H9 (cell line): ENCODE data around the gene SLC4A9. TPM values are rescaled to one million over a fixed set of nuclear protein-coding genes. Genes with fewer than 3 reads are reported as not detected.

Experiments
- DNase-seq: peaks from one replicate; pipeline ENCODE4 v3.0.0-alpha.2; 2017
- H2AFZ ChIP-seq: one replicate; pipeline ENCODE4 v1.6.1; 2013; ENCODE audit warnings: mild to moderate bottlenecking, low read length, control low read depth, moderate library complexity
- H2AK5ac ChIP-seq: 2 replicates; pipeline ENCODE4 v1.6.1; 2013; ENCODE audit warnings: low read length, control low read depth, mixed read lengths; ENCODE audit not compliant: insufficient read length
- H2BK120ac ChIP-seq: one replicate; pipeline ENCODE4 v1.6.1; 2013; ENCODE audit warnings: low read depth, mild to moderate bottlenecking, low read length, control low read depth, inconsistent platforms; ENCODE audit not compliant: poor library complexity, severe bottlenecking
- H2BK12ac ChIP-seq: 2 replicates; pipeline ENCODE4 v1.6.1; 2013; ENCODE audit warnings: low read length, control low read depth, mixed read lengths, low read depth; ENCODE audit not compliant: insufficient read length
- H2BK15ac ChIP-seq: 2 replicates; pipeline ENCODE4 v1.6.1; 2013; ENCODE audit warnings: low read depth, low read length, control low read depth
- H2BK20ac ChIP-seq: one replicate; pipeline ENCODE4 v1.6.1; 2013; ENCODE audit warnings: low read depth, mild to moderate bottlenecking, low read length, control low read depth, inconsistent platforms; ENCODE audit not compliant: poor library complexity, severe bottlenecking
- H2BK5ac ChIP-seq: 2 replicates; pipeline ENCODE4 v1.6.1; 2013; ENCODE audit warnings: low read length, control low read depth, mixed read lengths; ENCODE audit not compliant: insufficient read length
- H3K14ac ChIP-seq: 2 replicates; pipeline ENCODE4 v1.6.1; 2013; ENCODE audit warnings: low read length, control low read depth; ENCODE audit not compliant: insufficient read depth
- H3K18ac ChIP-seq: 2 replicates; pipeline ENCODE4 v1.6.1; 2013; ENCODE audit warnings: low read depth, mild to moderate bottlenecking, mixed read lengths, low read length, control low read depth; ENCODE audit not compliant: insufficient read length
- H3K23ac ChIP-seq: 2 replicates; pipeline ENCODE4 v1.6.1; 2013; ENCODE audit warnings: low read length, control low read depth, mixed read lengths, low read depth; ENCODE audit not compliant: insufficient read length
- H3K23me2 ChIP-seq: 2 replicates; pipeline ENCODE4 v1.6.1; 2013; ENCODE audit warnings: low read depth, mild to moderate bottlenecking, mixed read lengths, low read length, control low read depth; ENCODE audit not compliant: insufficient read length, poor library complexity, severe bottlenecking
- H3K27ac ChIP-seq: 2 replicates; pipeline ENCODE4 v1.5.1; 2013; ENCODE audit warnings: low read length, control low read depth, mixed read lengths, low read depth; ENCODE audit not compliant: insufficient read length
- H3K27me3 ChIP-seq: 2 replicates; pipeline ENCODE4 v1.6.1; 2013; ENCODE audit warnings: low read length, control low read depth, inconsistent platforms; ENCODE audit not compliant: insufficient read depth
- H3K4ac ChIP-seq: 2 replicates; pipeline ENCODE4 v1.6.1; 2013; ENCODE audit warnings: low read depth, mild to moderate bottlenecking, control low read depth, inconsistent platforms, low read length, moderate library complexity
- H3K4me1 ChIP-seq: 2 replicates; pipeline ENCODE4 v1.6.1; 2013; ENCODE audit warnings: low read length, control low read depth, inconsistent platforms; ENCODE audit not compliant: insufficient read depth
- H3K4me2 ChIP-seq: 2 replicates; pipeline ENCODE4 v1.6.1; 2013; ENCODE audit warnings: low read length, control low read depth, mixed read lengths; ENCODE audit not compliant: insufficient read length, insufficient read depth
- H3K56ac ChIP-seq: 2 replicates; pipeline ENCODE4 v1.6.1; 2013; ENCODE audit warnings: low read depth, mild to moderate bottlenecking, mixed read lengths, low read length, control low read depth; ENCODE audit not compliant: insufficient read length
- H3K79me1 ChIP-seq: 2 replicates; pipeline ENCODE4 v1.6.1; 2013; ENCODE audit warnings: low read depth, mild to moderate bottlenecking, moderate library complexity, low read length, control low read depth, inconsistent platforms; ENCODE audit not compliant: insufficient read depth, poor library complexity, severe bottlenecking
- H3K79me2 ChIP-seq: 2 replicates; pipeline ENCODE4 v1.6.1; 2013; ENCODE audit warnings: low read length, control low read depth, inconsistent platforms; ENCODE audit not compliant: insufficient read depth
- H3K9ac ChIP-seq: 2 replicates; pipeline ENCODE4 v1.6.1; 2013; ENCODE audit warnings: low read length, control low read depth, mixed read lengths; ENCODE audit not compliant: insufficient read length; ENCODE audit errors: extremely low read depth
- H3K9me3 ChIP-seq: one replicate; pipeline ENCODE4 v1.6.1; 2013; ENCODE audit warnings: low read depth, low read length, inconsistent platforms; ENCODE audit not compliant: control insufficient read depth
- H3T11ph ChIP-seq: one replicate; pipeline ENCODE4 v1.6.1; 2013; ENCODE audit warnings: mild to moderate bottlenecking, low read length, control low read depth, inconsistent platforms
- H4K20me1 ChIP-seq: one replicate; pipeline ENCODE4 v1.6.1; 2013; ENCODE audit not compliant: control insufficient read depth, insufficient read length, insufficient read depth
- H4K5ac ChIP-seq: 2 replicates; pipeline ENCODE4 v1.6.1; 2013; ENCODE audit warnings: low read depth, mild to moderate bottlenecking, mixed read lengths, low read length, control low read depth; ENCODE audit not compliant: insufficient read length
- H4K8ac ChIP-seq: replicated peaks from 2 replicates; pipeline ENCODE4 v1.6.1; 2013; ENCODE audit warnings: low read length, control low read depth, mixed read lengths, low read depth; ENCODE audit not compliant: insufficient read length
- H4K91ac ChIP-seq: 2 replicates; pipeline ENCODE4 v1.6.1; 2013; ENCODE audit warnings: low read depth, mild to moderate bottlenecking, moderate library complexity, mixed read lengths, low read length, control low read depth; ENCODE audit not compliant: insufficient read length
- H3K27ac Mint-ChIP-seq, 3 experiments: 2 replicates in 2 of 3; 3 replicates in 1 of 3; pipeline ENCODE4 v1.8.0; 2020 to 2021; ENCODE audit warnings: mixed read lengths in 3 of 3, mild to moderate bottlenecking in 1 of 3, moderate library complexity in 1 of 3
- H3K27me3 Mint-ChIP-seq: 2 replicates; pipeline ENCODE4 v1.8.0; 2021; ENCODE audit warnings: low read depth, mild to moderate bottlenecking, moderate library complexity, mixed read lengths
- H3K36me3 Mint-ChIP-seq, 3 experiments: 2 replicates in 2 of 3; 3 replicates in 1 of 3; pipeline ENCODE4 v1.8.0; 2020 to 2021; ENCODE audit warnings: low read depth in 3 of 3, mixed read lengths in 3 of 3; ENCODE audit not compliant: insufficient read depth in 1 of 3
- H3K4me1 Mint-ChIP-seq, 2 experiments: 2 replicates each; pipeline ENCODE4 v1.8.0; 2020; ENCODE audit warnings: mixed read lengths in 2 of 2
- H3K4me3 Mint-ChIP-seq, 2 experiments: 2 replicates in 1 of 2; 3 replicates in 1 of 2; pipeline ENCODE4 v1.8.0; 2020 to 2021; ENCODE audit warnings: mild to moderate bottlenecking in 2 of 2, mixed read lengths in 2 of 2, moderate library complexity in 1 of 2
- H3K9me3 Mint-ChIP-seq, 2 experiments: 2 replicates in 1 of 2; 3 replicates in 1 of 2; pipeline ENCODE4 v1.8.0; 2020; ENCODE audit warnings: mild to moderate bottlenecking in 2 of 2, mixed read lengths in 2 of 2, moderate library complexity in 1 of 2
- WGBS: extraction: QIAGEN DNeasy Blood & Tissue Kit; methylation state at CpG from one replicate; pipeline ENCODE4 v1.1.7; 2013; ENCODE audit warnings: missing lambda C conversion rate, low lambda C conversion rate, mixed read lengths; ENCODE audit not compliant: insufficient read length; ENCODE audit errors: extremely low coverage; 5-methylcytosine and 5-hydroxymethylcytosine counted together
- total RNA-seq: library from RNA; stranded (reverse); gene quantifications from 2 replicates; pipeline ENCODE4 v1.2.1, GENCODE V29; 2021
- TF ChIP-seq, protein P1 (sequence below): fragments of 200-600 bp; sonication (generic); conservative IDR thresholded peaks from 3 replicates; pipeline ENCODE4 v1.8.0; 2021; ENCODE audit warnings: antibody characterized with exemption, mild to moderate bottlenecking

SLC4A9 gene
- total RNA-seq, 1 experiment from 2014 or later, result 0.07 TPM

DNA sequence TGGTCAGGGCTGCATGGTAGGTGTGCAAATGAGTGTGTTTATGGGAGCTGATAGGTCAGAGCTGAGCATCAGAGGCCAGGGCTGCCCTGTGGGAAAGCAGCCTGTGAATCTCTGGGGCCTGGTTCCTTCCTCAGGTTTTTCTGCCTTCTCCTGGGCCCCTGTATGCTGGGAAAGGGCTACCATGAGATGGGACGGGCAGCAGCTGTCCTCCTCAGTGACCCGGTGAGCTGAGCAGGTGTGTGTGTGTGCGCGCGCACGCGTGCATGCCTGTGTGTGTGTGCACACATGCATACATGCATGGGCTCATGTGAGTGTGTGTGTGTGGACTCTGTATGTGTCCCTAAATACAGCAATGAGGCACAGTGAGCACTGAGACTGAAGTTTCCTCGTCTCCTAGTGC lies 2.3 kb downstream of the SLC4A9 start:
- H3K79me2 ChIP-seq, result no peaks in the 10 kb centered on the region
- no peaks in the 10 kb centered on the region; the same call in 1 of the 2 replicates for H3K4me1 ChIP-seq
- no peak overlapping the region for H2BK5ac ChIP-seq
- no peak overlapping the region for H3K56ac ChIP-seq
- no peak overlapping the region for H3K4ac ChIP-seq
- H3K18ac ChIP-seq, result no peak overlapping the region
- H3K27me3 ChIP-seq, result no peaks in the 10 kb centered on the region
- WGBS, result no CpG with 5 or more reads among the region's 8 CpGs
- 0 out of 2 replicates have a peak overlapping the region, but pooled peaks have one; percentile 44 for H2BK15ac ChIP-seq
- H2BK20ac ChIP-seq, result no peak overlapping the region
- no peak overlapping the region for H3K9ac ChIP-seq
- H3K36me3 Mint-ChIP-seq, result no peaks in the 10 kb centered on the region
- no peak overlapping the region for H3T11ph ChIP-seq
- H3K27ac ChIP-seq, result no peak overlapping the region
- H3K79me1 ChIP-seq, result no peaks in the 10 kb centered on the region
- no peak overlapping the region for H2BK120ac ChIP-seq
- peaks cover 4% of the 10 kb centered on the region for H3K23me2 ChIP-seq
- H3K9me3 Mint-ChIP-seq, result no peaks in the 10 kb centered on the region; a peak in 1 of 5 replicates
- no peak overlapping the region for H3K27ac Mint-ChIP-seq
- H3K4me1 Mint-ChIP-seq, result peaks cover 5 to 20% of the 10 kb centered on the region in 2 experiments; a peak in 3 of 4 replicates
- H3K4me2 ChIP-seq, result no peak overlapping the region
- H3K9me3 ChIP-seq, result no peaks in the 10 kb centered on the region
- H2BK12ac ChIP-seq, result no peak overlapping the region
- H2AK5ac ChIP-seq, result no peak overlapping the region
- H3K27me3 Mint-ChIP-seq, result peaks cover 20% of the 10 kb centered on the region
- no peak overlapping the region for H3K4me3 Mint-ChIP-seq
- no peak overlapping the region for H4K8ac ChIP-seq
- TF ChIP-seq, protein P1, sequence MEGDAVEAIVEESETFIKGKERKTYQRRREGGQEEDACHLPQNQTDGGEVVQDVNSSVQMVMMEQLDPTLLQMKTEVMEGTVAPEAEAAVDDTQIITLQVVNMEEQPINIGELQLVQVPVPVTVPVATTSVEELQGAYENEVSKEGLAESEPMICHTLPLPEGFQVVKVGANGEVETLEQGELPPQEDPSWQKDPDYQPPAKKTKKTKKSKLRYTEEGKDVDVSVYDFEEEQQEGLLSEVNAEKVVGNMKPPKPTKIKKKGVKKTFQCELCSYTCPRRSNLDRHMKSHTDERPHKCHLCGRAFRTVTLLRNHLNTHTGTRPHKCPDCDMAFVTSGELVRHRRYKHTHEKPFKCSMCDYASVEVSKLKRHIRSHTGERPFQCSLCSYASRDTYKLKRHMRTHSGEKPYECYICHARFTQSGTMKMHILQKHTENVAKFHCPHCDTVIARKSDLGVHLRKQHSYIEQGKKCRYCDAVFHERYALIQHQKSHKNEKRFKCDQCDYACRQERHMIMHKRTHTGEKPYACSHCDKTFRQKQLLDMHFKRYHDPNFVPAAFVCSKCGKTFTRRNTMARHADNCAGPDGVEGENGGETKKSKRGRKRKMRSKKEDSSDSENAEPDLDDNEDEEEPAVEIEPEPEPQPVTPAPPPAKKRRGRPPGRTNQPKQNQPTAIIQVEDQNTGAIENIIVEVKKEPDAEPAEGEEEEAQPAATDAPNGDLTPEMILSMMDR, result no peak
- no peak overlapping the region for H2AFZ ChIP-seq
- H3K14ac ChIP-seq, result no peak overlapping the region
- H3K23ac ChIP-seq, result no peak overlapping the region
- no peak overlapping the region for H4K91ac ChIP-seq
- no peaks in the 10 kb centered on the region for H4K20me1 ChIP-seq
- H4K5ac ChIP-seq, result no peak overlapping the region
- no peak for DNase-seq
